GM18870 (cell line): ENCODE data around the gene PARD6G.

Experiments used
- ATAC-seq: cut with Tn5 transposase; IDR thresholded peaks from one replicate; pipeline ENCODE4 v1.9.1; 2021; ENCODE audit warnings: moderate library complexity; ENCODE audit not compliant: unreplicated experiment

PARD6G gene

GRCh38 chr18:80191907-80192652, 55.2 kb downstream of the PARD6G start:
- no peak for ATAC-seq

- no peak for ATAC-seq
These were observed 56.0 kb downstream of the PARD6G start for GRCh38 chr18:80191264-80191663.

- ATAC-seq = no peak
These were observed 57.0 kb downstream of the PARD6G start for GRCh38 chr18:80190311-80190710.

GRCh38 chr18:80189531-80189865, 57.8 kb downstream of the PARD6G start:
- no peak for ATAC-seq

GRCh38 chr18:80188643-80189530, 58.4 kb downstream of the PARD6G start:
- ATAC-seq = no peak

GRCh38 chr18:80187956-80188642, 59.2 kb downstream of the PARD6G start:
- no peak for ATAC-seq

GRCh38 chr18:80185545-80185944, 61.8 kb downstream of the PARD6G start:
- no peak for ATAC-seq

GRCh38 chr18:80184243-80184772, 63.0 kb downstream of the PARD6G start:
- no peak for ATAC-seq

- ATAC-seq = no peak
These were observed 63.9 kb downstream of the PARD6G start for GRCh38 chr18:80183273-80184050.

- no peak for ATAC-seq
These were observed 64.5 kb downstream of the PARD6G start for GRCh38 chr18:80182855-80183254.

- ATAC-seq = no peak
These were observed 65.5 kb downstream of the PARD6G start for GRCh38 chr18:80181642-80182461.

- ATAC-seq = no peak
These were observed 66.3 kb downstream of the PARD6G start for GRCh38 chr18:80180778-80181564.

GRCh38 chr18:80179857-80180558, 67.3 kb downstream of the PARD6G start:
- ATAC-seq = no peak

- ATAC-seq = no peak
These were observed 68.1 kb downstream of the PARD6G start for GRCh38 chr18:80178935-80179818.

GRCh38 chr18:80177128-80177527, 70.2 kb downstream of the PARD6G start:
- no peak for ATAC-seq

GRCh38 chr18:80176334-80177073, 70.8 kb downstream of the PARD6G start:
- ATAC-seq = no peak
